ENCODE data around the gene PNPLA6. TPM values are rescaled to one million over a fixed set of nuclear protein-coding genes. Genes with fewer than 3 reads are reported as not detected.

PNPLA6 gene
- total and polyA plus RNA-seq, 9 of the 15 experiments (the other 6 are each of a cell fraction or from before 2014, with no cell fraction given): 0.07 to 30.2 (median 8.3) TPM

DNA sequence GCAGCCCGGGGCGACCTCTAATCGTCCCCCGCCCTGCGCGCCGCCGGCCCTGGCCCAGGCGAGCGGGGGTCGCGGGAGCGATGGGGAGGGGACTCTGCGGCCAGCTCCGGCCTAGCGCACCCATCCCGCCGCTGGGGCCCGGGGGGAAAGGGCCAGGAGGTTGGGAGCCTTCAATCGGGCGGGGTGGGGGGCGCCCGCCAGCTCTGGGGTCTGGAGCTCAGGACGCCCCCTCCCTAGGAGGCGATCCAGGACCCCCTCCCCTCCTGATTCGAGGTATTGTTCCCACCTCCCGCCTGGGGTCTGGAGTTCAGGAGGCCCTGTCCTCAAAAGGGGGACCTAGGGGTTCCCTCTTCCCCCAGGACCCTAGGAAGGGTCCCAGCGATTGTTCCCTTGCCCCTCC lies 19.2 kb upstream of the PNPLA6 start:
- ChIA-PET CTCF (ENCODE audit: low intra/inter-chr PET ratio) (no interaction called here), POLR2A (interaction anchor here (0.6 to 1.4 kb wide), 4 partner anchors 11 to 1981 kb away, joined by 3 to 5 read pairs (median 3); partner anchors contain the start of gene PNPLA6)
- peak overlapping the region; percentile 40 for H3K4me3 ChIP-seq
- in situ Hi-C loops (cut with MboI): no loop called here
- H4K20me1 ChIP-seq (replicated peaks; ENCODE audit: control insufficient read depth, insufficient read depth, low read length): no peaks in the 10 kb centered on the region
- no peaks in the 10 kb centered on the region for H3K27me3 ChIP-seq (ENCODE audit: control insufficient read depth in 2 of 2, insufficient read depth in 2 of 2, low read length in 2 of 2)
- 0% methylated on average over 2 of the region's 28 CpGs for WGBS (ENCODE audit: insufficient coverage, low coverage, missing lambda C conversion rate)
- no peaks in the 10 kb centered on the region for H3K79me2 ChIP-seq (ENCODE audit: control insufficient read depth, insufficient read depth, low read length)
- FAIRE-seq (no peak), DNase-seq (ENCODE audit: extremely low read depth in 1 of 4, low spot score in 3 of 4) (no peak), ATAC-seq (no peak)
- H2AFZ ChIP-seq (ENCODE audit: low read depth, low read length): peak overlapping the region; percentile 51; the same call in 1 of the 2 replicates
- H3K9ac ChIP-seq (ENCODE audit: insufficient read depth in 1 of 2, low read depth in 2 of 2, low read length in 2 of 2): peak overlapping the region; percentile 60 to 90
- no TSS peak for BruUV-seq (replicated peaks)
- intact Hi-C loops (cut with micrococcal nuclease): no loop called here
- H3K36me3 ChIP-seq (ENCODE audit: control insufficient read depth, insufficient read depth, low read length): no peaks in the 10 kb centered on the region
- H3K4me2 ChIP-seq (ENCODE audit: insufficient read depth, low read length): peak overlapping the region; percentile 37; the same call in 1 of the 2 replicates
- H3K4me1 ChIP-seq (replicated peaks in 1 of 2; ENCODE audit: control insufficient read depth in 2 of 2, insufficient read depth in 2 of 2, low read length in 2 of 2): peaks cover 11 to 24% of the 10 kb centered on the region in 2 experiments
- no peaks in the 10 kb centered on the region for H3K9me3 ChIP-seq (replicated peaks; ENCODE audit: control insufficient read depth, insufficient read depth, low read depth, low read length)
- H3K27ac ChIP-seq (ENCODE audit: extremely low read depth, low read depth, low read length): no peak overlapping the region
- no peaks in the 10 kb centered on the region for H3K9me1 ChIP-seq (ENCODE audit: control insufficient read depth, insufficient read depth, low read length)
- TF ChIP-seq ZBTB7A (IDR thresholded peaks at IDR 0.05; ENCODE audit: borderline replicate concordance, control insufficient read depth, low read depth, low read length): peak; percentile 44; the same call in 1 of the 2 replicates
- TF ChIP-seq, protein P1, sequence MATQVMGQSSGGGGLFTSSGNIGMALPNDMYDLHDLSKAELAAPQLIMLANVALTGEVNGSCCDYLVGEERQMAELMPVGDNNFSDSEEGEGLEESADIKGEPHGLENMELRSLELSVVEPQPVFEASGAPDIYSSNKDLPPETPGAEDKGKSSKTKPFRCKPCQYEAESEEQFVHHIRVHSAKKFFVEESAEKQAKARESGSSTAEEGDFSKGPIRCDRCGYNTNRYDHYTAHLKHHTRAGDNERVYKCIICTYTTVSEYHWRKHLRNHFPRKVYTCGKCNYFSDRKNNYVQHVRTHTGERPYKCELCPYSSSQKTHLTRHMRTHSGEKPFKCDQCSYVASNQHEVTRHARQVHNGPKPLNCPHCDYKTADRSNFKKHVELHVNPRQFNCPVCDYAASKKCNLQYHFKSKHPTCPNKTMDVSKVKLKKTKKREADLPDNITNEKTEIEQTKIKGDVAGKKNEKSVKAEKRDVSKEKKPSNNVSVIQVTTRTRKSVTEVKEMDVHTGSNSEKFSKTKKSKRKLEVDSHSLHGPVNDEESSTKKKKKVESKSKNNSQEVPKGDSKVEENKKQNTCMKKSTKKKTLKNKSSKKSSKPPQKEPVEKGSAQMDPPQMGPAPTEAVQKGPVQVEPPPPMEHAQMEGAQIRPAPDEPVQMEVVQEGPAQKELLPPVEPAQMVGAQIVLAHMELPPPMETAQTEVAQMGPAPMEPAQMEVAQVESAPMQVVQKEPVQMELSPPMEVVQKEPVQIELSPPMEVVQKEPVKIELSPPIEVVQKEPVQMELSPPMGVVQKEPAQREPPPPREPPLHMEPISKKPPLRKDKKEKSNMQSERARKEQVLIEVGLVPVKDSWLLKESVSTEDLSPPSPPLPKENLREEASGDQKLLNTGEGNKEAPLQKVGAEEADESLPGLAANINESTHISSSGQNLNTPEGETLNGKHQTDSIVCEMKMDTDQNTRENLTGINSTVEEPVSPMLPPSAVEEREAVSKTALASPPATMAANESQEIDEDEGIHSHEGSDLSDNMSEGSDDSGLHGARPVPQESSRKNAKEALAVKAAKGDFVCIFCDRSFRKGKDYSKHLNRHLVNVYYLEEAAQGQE (IDR thresholded peaks at IDR 0.05; ENCODE audit: borderline replicate concordance): no peak
- TF ChIP-seq, protein P1 (CRISPR knock-in tag; IDR thresholded peaks at IDR 0.05; ENCODE audit: low read depth): no peak
- TF ChIP-seq KAT8 (IDR thresholded peaks at IDR 0.05; ENCODE audit: low read depth): no peak
- no peak for TF ChIP-seq NCOA4 (IDR thresholded peaks at IDR 0.05; ENCODE audit: partially characterized antibody)
- TF ChIP-seq PHF8 (IDR thresholded peaks at IDR 0.05; ENCODE audit: borderline replicate concordance, low read length): peak; percentile 22; the same call in 1 of the 2 replicates
- TF ChIP-seq TBP (optimal IDR thresholded peaks at IDR 0.05; ENCODE audit: low read depth, low read length): no peak
- no peak for TF ChIP-seq CEBPG (CRISPR knock-in tag; IDR thresholded peaks at IDR 0.05)
- no peak for TF ChIP-seq CEBPG (tag; conservative IDR thresholded peaks at IDR 0.05 in 1 of 2, IDR thresholded peaks at IDR 0.05 in 1 of 2)
